ENCODE measurements around the gene PODXL. TPM values are rescaled to one million over a fixed set of nuclear protein-coding genes. Genes with fewer than 3 reads are reported as not detected.

Gene PODXL
- 10 to 100 TPM; 11.2 to 14.6 TPM for total RNA-seq

DNA sequence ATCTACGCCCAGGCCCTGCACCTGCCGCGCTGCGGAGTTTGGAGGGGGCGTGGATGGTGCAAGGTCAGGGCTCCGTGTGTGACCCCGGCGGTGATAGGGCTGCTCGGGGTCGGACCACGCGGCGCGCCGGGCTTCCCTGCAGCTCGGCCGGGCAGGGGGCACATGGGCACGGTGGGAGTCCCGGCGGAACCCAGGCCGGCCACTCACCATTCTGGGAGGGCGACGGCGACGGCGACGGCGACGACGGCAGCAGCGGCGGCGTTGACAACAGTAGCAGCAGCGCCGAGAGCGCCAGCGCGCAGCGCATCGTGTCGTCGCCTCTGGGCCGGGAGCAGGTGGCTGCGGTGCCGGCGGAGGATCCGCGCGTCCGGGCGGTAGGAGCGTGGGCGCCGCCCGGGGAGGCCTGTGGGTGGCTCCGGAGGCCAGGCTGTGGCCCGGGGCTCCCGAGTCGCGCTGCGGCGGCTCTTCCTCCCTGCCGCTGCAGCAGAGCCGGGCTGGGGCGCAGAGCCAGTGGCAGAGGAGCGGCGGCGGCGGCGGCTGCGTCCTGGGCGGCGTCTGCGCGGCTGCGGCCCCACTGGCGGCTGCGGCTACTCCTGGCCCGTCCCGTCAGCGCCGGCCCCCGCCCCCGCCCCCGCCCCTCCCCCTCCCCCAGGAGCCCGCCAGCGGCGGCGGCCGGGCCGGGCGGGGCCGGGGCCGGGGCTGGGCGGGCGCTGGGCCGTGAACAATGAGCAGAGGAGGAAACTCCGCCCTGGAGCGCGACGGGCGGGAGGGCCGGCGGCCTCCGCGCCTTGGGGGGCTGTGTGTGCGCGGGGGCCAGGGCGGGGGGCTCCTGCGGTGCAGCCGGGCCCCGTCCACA lies at the start of gene PODXL:
Gene PODXL, minus strand, starts transcription at position 576 of the 856 bp plus-strand sequence. Its CDS starts 269 bp downstream, at position 307.
- Histone ChIP-seq H3K27ac (no peak within 1 kb of the TSS), H3K4me3 (peak within 1 kb of the TSS; percentile 69), H3K9ac (ENCODE audit: low read depth in 2 of 2, low read length in 2 of 2) (peak within 1 kb of the TSS; percentile 51 to 79), H3K27me3 (peaks cover 17% of the 10 kb centered on the region), H3K36me3 (no peaks in the 10 kb centered on the region), H3K4me1 (peaks cover 7% of the 10 kb centered on the region), H3K9me3 (no peaks in the 10 kb centered on the region)
- peak; percentile 68 for DNase-seq
- intact Hi-C loops (cut with DNase I) = no loop called here
- TF ChIP-seq, protein P1, sequence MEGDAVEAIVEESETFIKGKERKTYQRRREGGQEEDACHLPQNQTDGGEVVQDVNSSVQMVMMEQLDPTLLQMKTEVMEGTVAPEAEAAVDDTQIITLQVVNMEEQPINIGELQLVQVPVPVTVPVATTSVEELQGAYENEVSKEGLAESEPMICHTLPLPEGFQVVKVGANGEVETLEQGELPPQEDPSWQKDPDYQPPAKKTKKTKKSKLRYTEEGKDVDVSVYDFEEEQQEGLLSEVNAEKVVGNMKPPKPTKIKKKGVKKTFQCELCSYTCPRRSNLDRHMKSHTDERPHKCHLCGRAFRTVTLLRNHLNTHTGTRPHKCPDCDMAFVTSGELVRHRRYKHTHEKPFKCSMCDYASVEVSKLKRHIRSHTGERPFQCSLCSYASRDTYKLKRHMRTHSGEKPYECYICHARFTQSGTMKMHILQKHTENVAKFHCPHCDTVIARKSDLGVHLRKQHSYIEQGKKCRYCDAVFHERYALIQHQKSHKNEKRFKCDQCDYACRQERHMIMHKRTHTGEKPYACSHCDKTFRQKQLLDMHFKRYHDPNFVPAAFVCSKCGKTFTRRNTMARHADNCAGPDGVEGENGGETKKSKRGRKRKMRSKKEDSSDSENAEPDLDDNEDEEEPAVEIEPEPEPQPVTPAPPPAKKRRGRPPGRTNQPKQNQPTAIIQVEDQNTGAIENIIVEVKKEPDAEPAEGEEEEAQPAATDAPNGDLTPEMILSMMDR (IDR thresholded peaks at IDR 0.05) = no peak

GRCh38 chr7:131605280-131605878 lies 49.0 kb upstream of the PODXL start:
- Histone ChIP-seq H3K4me1 (no peaks in the 10 kb centered on the region), H3K9me3 (no peaks in the 10 kb centered on the region)

GRCh38 chr7:131604841-131605279 lies 48.4 kb upstream of the PODXL start:
- H3K27ac ChIP-seq = no peak overlapping the region

More at GRCh38 chr7:131605280-131605878, 49.0 kb upstream of the PODXL start:
- DNase-seq = no peak
- intact Hi-C loops (cut with DNase I) = no loop called here
- Histone ChIP-seq H3K27me3 (no peaks in the 10 kb centered on the region), H3K4me3 (no peak overlapping the region), H3K27ac (no peak overlapping the region), H3K36me3 (no peaks in the 10 kb centered on the region), H3K9ac (ENCODE audit: low read depth in 2 of 2, low read length in 2 of 2) (no peak overlapping the region)
- TF ChIP-seq, protein P1 (IDR thresholded peaks at IDR 0.05) = no peak

DNA sequence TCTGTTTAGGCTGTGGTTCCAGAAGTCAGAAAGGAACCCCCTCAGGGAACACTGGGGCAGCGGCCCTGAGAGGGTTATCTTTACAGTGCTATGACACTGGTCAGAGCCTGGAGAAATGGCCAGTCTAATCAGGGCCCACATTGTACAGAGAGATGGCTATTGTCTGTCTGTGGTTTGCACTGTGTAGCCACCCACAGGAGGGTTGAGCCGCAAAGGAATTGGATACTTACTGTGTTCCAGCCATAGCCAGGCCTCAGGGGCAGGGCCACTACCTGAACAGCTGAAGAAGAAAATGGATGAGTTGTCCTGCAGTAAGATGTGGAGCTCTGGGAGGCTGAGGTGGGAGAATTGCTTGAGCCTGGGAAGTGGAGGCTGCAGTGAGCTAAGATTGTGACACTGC lies 47.5 kb upstream of the PODXL start:
- no peaks in the 10 kb centered on the region for H3K9me3 ChIP-seq
- H3K36me3 ChIP-seq = no peaks in the 10 kb centered on the region
- H3K27me3 ChIP-seq = no peaks in the 10 kb centered on the region
- no peak overlapping the region for H3K9ac ChIP-seq (ENCODE audit: low read depth in 2 of 2, low read length in 2 of 2)
- no peak overlapping the region for H3K4me3 ChIP-seq
- H3K27ac ChIP-seq = no peak overlapping the region
- no peaks in the 10 kb centered on the region for H3K4me1 ChIP-seq
- intact Hi-C loops (cut with DNase I) = no loop called here
- TF ChIP-seq, protein P1 (IDR thresholded peaks at IDR 0.05) = no peak
- DNase-seq = no peak

More at GRCh38 chr7:131604841-131605279, 48.4 kb upstream of the PODXL start:
- Histone ChIP-seq H3K4me1 (no peaks in the 10 kb centered on the region), H3K4me3 (no peak overlapping the region), H3K9me3 (no peaks in the 10 kb centered on the region), H3K36me3 (no peaks in the 10 kb centered on the region), H3K27me3 (no peaks in the 10 kb centered on the region), H3K9ac (ENCODE audit: low read depth in 2 of 2, low read length in 2 of 2) (no peak overlapping the region)
- TF ChIP-seq, protein P1 (IDR thresholded peaks at IDR 0.05) = no peak
- no peak for DNase-seq
- intact Hi-C loops (cut with DNase I) = no loop called here

- Histone ChIP-seq H3K4me1 (no peaks in the 10 kb centered on the region), H3K27me3 (no peaks in the 10 kb centered on the region), H3K9me3 (no peaks in the 10 kb centered on the region), H3K27ac (no peak overlapping the region), H3K4me3 (no peak overlapping the region), H3K36me3 (no peaks in the 10 kb centered on the region), H3K9ac (ENCODE audit: low read depth in 2 of 2, low read length in 2 of 2) (no peak overlapping the region)
- intact Hi-C loops (cut with DNase I) = no loop called here
- TF ChIP-seq, protein P1 (IDR thresholded peaks at IDR 0.05) = no peak
- no peak for DNase-seq
Measured at GRCh38 chr7:131602994-131603372, 46.6 kb upstream of the PODXL start.

Measured in colonic mucosa (tissue), 4 donors.